Measurements from ENCODE around the gene SLC6A4.

Gene SLC6A4

DNA sequence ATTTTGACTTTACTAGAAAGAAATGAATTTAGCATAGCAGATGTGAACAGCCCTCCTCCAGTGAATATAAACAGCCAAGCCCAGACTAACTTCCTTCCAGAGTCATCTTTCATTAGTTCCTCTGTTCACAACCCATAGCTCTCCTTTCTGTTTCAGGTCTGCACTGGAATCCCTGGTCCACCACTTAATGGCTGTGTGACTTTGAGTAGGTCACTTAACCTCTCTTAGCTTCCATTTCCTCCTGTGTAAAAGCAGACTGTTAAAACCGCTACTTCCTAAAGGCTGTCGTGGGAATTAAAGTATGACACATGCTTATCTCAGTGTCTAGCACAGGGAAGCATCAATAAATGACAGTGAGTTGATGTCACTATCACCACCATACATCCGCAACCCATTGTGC lies 7.5 kb downstream of the SLC6A4 start:
- TF ChIP-seq GABPA (IDR thresholded peaks at IDR 0.05; ENCODE audit: low read depth) (no peak), POLR2AphosphoS5 (IDR thresholded peaks at IDR 0.05; ENCODE audit: low read depth) (no peak), CTCF (IDR thresholded peaks at IDR 0.05; ENCODE audit: insufficient read depth, low read length) (no peak), SPI1 (IDR thresholded peaks at IDR 0.05; ENCODE audit: borderline replicate concordance, low read depth) (no peak)
- TF ChIP-seq, protein P1, sequence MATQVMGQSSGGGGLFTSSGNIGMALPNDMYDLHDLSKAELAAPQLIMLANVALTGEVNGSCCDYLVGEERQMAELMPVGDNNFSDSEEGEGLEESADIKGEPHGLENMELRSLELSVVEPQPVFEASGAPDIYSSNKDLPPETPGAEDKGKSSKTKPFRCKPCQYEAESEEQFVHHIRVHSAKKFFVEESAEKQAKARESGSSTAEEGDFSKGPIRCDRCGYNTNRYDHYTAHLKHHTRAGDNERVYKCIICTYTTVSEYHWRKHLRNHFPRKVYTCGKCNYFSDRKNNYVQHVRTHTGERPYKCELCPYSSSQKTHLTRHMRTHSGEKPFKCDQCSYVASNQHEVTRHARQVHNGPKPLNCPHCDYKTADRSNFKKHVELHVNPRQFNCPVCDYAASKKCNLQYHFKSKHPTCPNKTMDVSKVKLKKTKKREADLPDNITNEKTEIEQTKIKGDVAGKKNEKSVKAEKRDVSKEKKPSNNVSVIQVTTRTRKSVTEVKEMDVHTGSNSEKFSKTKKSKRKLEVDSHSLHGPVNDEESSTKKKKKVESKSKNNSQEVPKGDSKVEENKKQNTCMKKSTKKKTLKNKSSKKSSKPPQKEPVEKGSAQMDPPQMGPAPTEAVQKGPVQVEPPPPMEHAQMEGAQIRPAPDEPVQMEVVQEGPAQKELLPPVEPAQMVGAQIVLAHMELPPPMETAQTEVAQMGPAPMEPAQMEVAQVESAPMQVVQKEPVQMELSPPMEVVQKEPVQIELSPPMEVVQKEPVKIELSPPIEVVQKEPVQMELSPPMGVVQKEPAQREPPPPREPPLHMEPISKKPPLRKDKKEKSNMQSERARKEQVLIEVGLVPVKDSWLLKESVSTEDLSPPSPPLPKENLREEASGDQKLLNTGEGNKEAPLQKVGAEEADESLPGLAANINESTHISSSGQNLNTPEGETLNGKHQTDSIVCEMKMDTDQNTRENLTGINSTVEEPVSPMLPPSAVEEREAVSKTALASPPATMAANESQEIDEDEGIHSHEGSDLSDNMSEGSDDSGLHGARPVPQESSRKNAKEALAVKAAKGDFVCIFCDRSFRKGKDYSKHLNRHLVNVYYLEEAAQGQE (IDR thresholded peaks at IDR 0.05; ENCODE audit: insufficient replicate concordance, low read depth), result no peak
- Histone ChIP-seq H3K27me3 (ENCODE audit: insufficient read depth, poor library complexity, severe bottlenecking) (no peaks in the 10 kb centered on the region), H3K27ac (replicated peaks) (no peak overlapping the region), H3K4me3 (replicated peaks; ENCODE audit: insufficient read depth, low read length) (no peak overlapping the region)
- DNase-seq (ENCODE audit: low read depth in 1 of 2, low spot score in 1 of 2), result no peak

DNA sequence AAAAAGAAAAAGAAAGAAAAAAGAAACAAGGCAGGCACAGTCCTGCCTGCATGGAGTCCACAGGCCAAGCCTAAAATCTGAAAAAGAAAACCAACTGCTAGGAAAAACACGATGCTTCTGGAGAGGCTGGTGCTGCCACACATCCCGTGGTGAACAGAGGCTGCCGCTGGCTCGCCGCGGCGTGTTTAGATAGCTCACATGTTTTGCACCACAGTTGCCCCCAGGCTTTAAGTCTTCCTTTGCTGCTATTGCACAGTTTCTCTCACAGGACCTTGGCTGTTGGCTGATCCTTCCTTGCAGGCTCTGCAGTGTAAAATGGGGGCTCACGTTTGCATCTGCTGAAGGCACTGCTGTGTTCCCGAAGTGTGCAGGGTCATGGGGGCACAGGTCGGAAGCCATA lies 8.6 kb downstream of the SLC6A4 start:
- H3K4me3 ChIP-seq (replicated peaks; ENCODE audit: insufficient read depth, low read length), result no peak overlapping the region
- DNase-seq (ENCODE audit: low read depth in 1 of 2, low spot score in 1 of 2), result no peak
- H3K27ac ChIP-seq (replicated peaks), result no peak overlapping the region
- no peak for TF ChIP-seq GABPA (IDR thresholded peaks at IDR 0.05; ENCODE audit: low read depth)
- TF ChIP-seq SPI1 (IDR thresholded peaks at IDR 0.05; ENCODE audit: borderline replicate concordance, low read depth), result no peak
- TF ChIP-seq, protein P1 (IDR thresholded peaks at IDR 0.05; ENCODE audit: insufficient replicate concordance, low read depth), result no peak
- H3K27me3 ChIP-seq (ENCODE audit: insufficient read depth, poor library complexity, severe bottlenecking), result no peaks in the 10 kb centered on the region

- TF ChIP-seq POLR2AphosphoS5 (IDR thresholded peaks at IDR 0.05; ENCODE audit: low read depth) (no peak), GABPA (IDR thresholded peaks at IDR 0.05; ENCODE audit: low read depth) (no peak)
- TF ChIP-seq, protein P1 (IDR thresholded peaks at IDR 0.05; ENCODE audit: insufficient replicate concordance, low read depth), result no peak
- Histone ChIP-seq H3K27me3 (ENCODE audit: insufficient read depth, poor library complexity, severe bottlenecking) (no peaks in the 10 kb centered on the region), H3K27ac (replicated peaks) (no peak overlapping the region), H3K4me3 (replicated peaks; ENCODE audit: insufficient read depth, low read length) (no peak overlapping the region)
- no peak for DNase-seq (ENCODE audit: low read depth in 1 of 2, low spot score in 1 of 2)
These were observed 9.5 kb downstream of the SLC6A4 start for GRCh38 chr17:30225919-30226553.

- H3K27ac ChIP-seq (replicated peaks), result no peak overlapping the region
- no peak for DNase-seq (ENCODE audit: low read depth in 1 of 2, low spot score in 1 of 2)
- TF ChIP-seq SPI1 (IDR thresholded peaks at IDR 0.05; ENCODE audit: borderline replicate concordance, low read depth), result no peak
- TF ChIP-seq, protein P1 (IDR thresholded peaks at IDR 0.05; ENCODE audit: insufficient replicate concordance, low read depth), result no peak
- TF ChIP-seq CTCF (IDR thresholded peaks at IDR 0.05; ENCODE audit: insufficient read depth, low read length), result no peak
- TF ChIP-seq GABPA (IDR thresholded peaks at IDR 0.05; ENCODE audit: low read depth), result no peak
- no peak for TF ChIP-seq POLR2AphosphoS5 (IDR thresholded peaks at IDR 0.05; ENCODE audit: low read depth)
- H3K27me3 ChIP-seq (ENCODE audit: insufficient read depth, poor library complexity, severe bottlenecking), result no peaks in the 10 kb centered on the region
- no peak overlapping the region for H3K4me3 ChIP-seq (replicated peaks; ENCODE audit: insufficient read depth, low read length)
These were observed 10.4 kb downstream of the SLC6A4 start for GRCh38 chr17:30225112-30225511.
